Neuronal stem cell (in vitro differentiated cells): ENCODE results near the gene MRPS2.

Experiments used
- DNase-seq: peaks from one replicate; pipeline ENCODE4 v3.0.0-alpha.2; 2013; ENCODE audit warnings: low spot score
- H2AFZ ChIP-seq: one replicate; pipeline ENCODE4 v1.6.1; 2013; ENCODE audit warnings: mild to moderate bottlenecking, low read length, inconsistent platforms
- H2AK5ac ChIP-seq: 2 replicates; pipeline ENCODE4 v1.6.1; 2013; ENCODE audit warnings: low read depth, mild to moderate bottlenecking, inconsistent platforms, low read length, moderate library complexity, mixed read lengths
- H2BK120ac ChIP-seq: 2 replicates; pipeline ENCODE4 v1.6.1; 2013; ENCODE audit warnings: low read depth, mild to moderate bottlenecking, inconsistent platforms, low read length, moderate library complexity, mixed read lengths
- H2BK12ac ChIP-seq: one replicate; pipeline ENCODE4 v1.6.1; 2013; ENCODE audit warnings: low read length, inconsistent platforms
- H2BK15ac ChIP-seq: 2 replicates; pipeline ENCODE4 v1.6.1; 2013; ENCODE audit warnings: mild to moderate bottlenecking, low read length, inconsistent platforms, mixed read lengths
- H2BK5ac ChIP-seq: one replicate; pipeline ENCODE4 v1.6.1; 2013; ENCODE audit warnings: inconsistent platforms, mild to moderate bottlenecking, low read length, moderate library complexity
- H3K14ac ChIP-seq: one replicate; pipeline ENCODE4 v1.6.1; 2013; ENCODE audit warnings: low read length, inconsistent platforms
- H3K18ac ChIP-seq: 2 replicates; pipeline ENCODE4 v1.6.1; 2013; ENCODE audit warnings: low read length, inconsistent platforms
- H3K23ac ChIP-seq: 2 replicates; pipeline ENCODE4 v1.6.1; 2013; ENCODE audit warnings: low read depth, mild to moderate bottlenecking, mixed read lengths, low read length, inconsistent platforms; ENCODE audit not compliant: poor library complexity
- H3K27ac ChIP-seq: replicated peaks from 3 replicates; pipeline ENCODE4 v1.5.1; 2013; ENCODE audit warnings: low read length, inconsistent platforms
- H3K27me3 ChIP-seq, 3 experiments: 2 replicates each; pipeline ENCODE4 v1.6.1; 2013; ENCODE audit warnings: low read length in 3 of 3, mild to moderate bottlenecking in 2 of 3, inconsistent platforms in 1 of 3, low read depth in 1 of 3, mixed read lengths in 1 of 3, moderate library complexity in 1 of 3; ENCODE audit not compliant: control insufficient read depth in 3 of 3, insufficient read depth in 3 of 3
- H3K36me3 ChIP-seq, 2 donors: replicated peaks in 1 of 2; 2 replicates each; pipeline ENCODE4 v1.6.1; 2013; ENCODE audit warnings: low read length in 2 of 2; ENCODE audit not compliant: control insufficient read depth in 2 of 2, insufficient read depth in 2 of 2
- H3K4ac ChIP-seq: 2 replicates; pipeline ENCODE4 v1.6.1; 2013; ENCODE audit warnings: inconsistent platforms, mild to moderate bottlenecking, low read length, moderate library complexity
- H3K4me1 ChIP-seq, 2 donors: 1 replicate in 1 of 2; 2 replicates in 1 of 2; pipeline ENCODE4 v1.6.1; 2013; ENCODE audit warnings: low read length in 2 of 2, low read depth in 1 of 2; ENCODE audit not compliant: control insufficient read depth in 2 of 2, insufficient read depth in 1 of 2
- H3K4me2 ChIP-seq: one replicate; pipeline ENCODE4 v1.6.1; 2013; ENCODE audit warnings: mild to moderate bottlenecking, low read length, inconsistent platforms; ENCODE audit not compliant: insufficient read depth, poor library complexity, severe bottlenecking
- H3K4me3 ChIP-seq, 2 donors: 2 replicates each; pipeline ENCODE4 v1.5.1; 2013; ENCODE audit warnings: low read length in 2 of 2, mild to moderate bottlenecking in 2 of 2, inconsistent platforms in 1 of 2, moderate library complexity in 1 of 2
- H3K79me1 ChIP-seq: one replicate; pipeline ENCODE4 v1.6.1; 2013; ENCODE audit warnings: low read depth, mild to moderate bottlenecking, inconsistent platforms, low read length, moderate library complexity
- H3K9ac ChIP-seq: one replicate; pipeline ENCODE4 v1.6.1; 2013; ENCODE audit warnings: mild to moderate bottlenecking, low read depth, low read length, inconsistent platforms; ENCODE audit not compliant: poor library complexity
- H3K9me3 ChIP-seq, 2 donors: replicated peaks in 1 of 2; 2 replicates each; pipeline versions ENCODE3 to v1.6.1; 2013; ENCODE audit warnings: low read length in 2 of 2, mild to moderate bottlenecking in 2 of 2, inconsistent platforms in 1 of 2, low read depth in 1 of 2, mixed read lengths in 1 of 2, moderate library complexity in 1 of 2; ENCODE audit not compliant: control insufficient read depth in 2 of 2, insufficient read depth in 1 of 2
- H4K8ac ChIP-seq: one replicate; pipeline ENCODE4 v1.6.1; 2013; ENCODE audit warnings: low read depth, mild to moderate bottlenecking, inconsistent platforms, low read length, moderate library complexity
- H4K91ac ChIP-seq: one replicate; pipeline ENCODE4 v1.6.1; 2013; ENCODE audit warnings: low read length, low read depth, mild to moderate bottlenecking, inconsistent platforms; ENCODE audit not compliant: poor library complexity
- WGBS, 2 donors: extraction: QIAGEN DNeasy Blood & Tissue Kit; methylation state at CpG; one replicate each; pipeline ENCODE4 v1.1.7; 2013; ENCODE audit warnings: missing lambda C conversion rate in 2 of 2, mixed read lengths in 1 of 2; ENCODE audit not compliant: insufficient read length in 2 of 2, insufficient replicate concordance in 1 of 2; ENCODE audit errors: extremely low coverage in 2 of 2; 5-methylcytosine and 5-hydroxymethylcytosine counted together

MRPS2 gene

GRCh38 chr9:135473972-135474543 is 26.4 kb upstream of the MRPS2 start:
- H2AFZ ChIP-seq: no peak overlapping the region
- no peak overlapping the region for H3K4ac ChIP-seq
- H2BK15ac ChIP-seq: peak overlapping the region; percentile 96
- H3K4me3 ChIP-seq: no peak overlapping the region
- peak overlapping the region; percentile 88 for H3K18ac ChIP-seq
- peaks cover 23 to 25% of the 10 kb centered on the region in 2 donors for H3K4me1 ChIP-seq
- H3K79me1 ChIP-seq: no peaks in the 10 kb centered on the region
- H2BK12ac ChIP-seq: peak overlapping the region; percentile 87
- no CpG with 5 or more reads among the region's 12 CpGs for whole genome bisulfite sequencing, 2 donors
- H3K9me3 ChIP-seq: no peaks in the 10 kb centered on the region
- H3K23ac ChIP-seq: peak overlapping the region; percentile 75
- no peak overlapping the region for H3K27ac ChIP-seq
- H4K91ac ChIP-seq: peak overlapping the region; percentile 9
- peak overlapping the region; percentile 99 for H2AK5ac ChIP-seq
- H3K14ac ChIP-seq: peak overlapping the region; percentile 61
- H3K9ac ChIP-seq: no peak overlapping the region
- no peaks in the 10 kb centered on the region for H3K27me3 ChIP-seq
- no peak overlapping the region for H3K4me2 ChIP-seq
- no peak for DNase-seq
- no peaks in the 10 kb centered on the region for H3K36me3 ChIP-seq
- peak overlapping the region; percentile 72 for H2BK5ac ChIP-seq
- no peak overlapping the region for H4K8ac ChIP-seq
- no peak overlapping the region for H2BK120ac ChIP-seq

- Histone ChIP-seq H3K18ac (no peak overlapping the region), H3K36me3 (no peaks in the 10 kb centered on the region), H3K4me2 (no peak overlapping the region), H3K4me1 (peaks cover 23 to 25% of the 10 kb centered on the region in 2 donors), H2BK5ac (no peak overlapping the region), H2BK120ac (no peak overlapping the region), H3K79me1 (no peaks in the 10 kb centered on the region), H3K9me3 (no peaks in the 10 kb centered on the region), H3K23ac (no peak overlapping the region), H2BK15ac (no peak overlapping the region), H2BK12ac (no peak overlapping the region), H3K14ac (no peak overlapping the region), H4K8ac (no peak overlapping the region), H3K4me3 (no peak overlapping the region), H3K27me3 (no peaks in the 10 kb centered on the region), H3K9ac (no peak overlapping the region), H2AK5ac (no peak overlapping the region), H2AFZ (no peak overlapping the region), H3K4ac (no peak overlapping the region), H3K27ac (no peak overlapping the region), H4K91ac (no peak overlapping the region)
- WGBS, 2 donors: no CpG with 5 or more reads among the region's 12 CpGs
- DNase-seq: no peak
Measured at GRCh38 chr9:135474915-135475314, 25.6 kb upstream of the MRPS2 start.

DNA sequence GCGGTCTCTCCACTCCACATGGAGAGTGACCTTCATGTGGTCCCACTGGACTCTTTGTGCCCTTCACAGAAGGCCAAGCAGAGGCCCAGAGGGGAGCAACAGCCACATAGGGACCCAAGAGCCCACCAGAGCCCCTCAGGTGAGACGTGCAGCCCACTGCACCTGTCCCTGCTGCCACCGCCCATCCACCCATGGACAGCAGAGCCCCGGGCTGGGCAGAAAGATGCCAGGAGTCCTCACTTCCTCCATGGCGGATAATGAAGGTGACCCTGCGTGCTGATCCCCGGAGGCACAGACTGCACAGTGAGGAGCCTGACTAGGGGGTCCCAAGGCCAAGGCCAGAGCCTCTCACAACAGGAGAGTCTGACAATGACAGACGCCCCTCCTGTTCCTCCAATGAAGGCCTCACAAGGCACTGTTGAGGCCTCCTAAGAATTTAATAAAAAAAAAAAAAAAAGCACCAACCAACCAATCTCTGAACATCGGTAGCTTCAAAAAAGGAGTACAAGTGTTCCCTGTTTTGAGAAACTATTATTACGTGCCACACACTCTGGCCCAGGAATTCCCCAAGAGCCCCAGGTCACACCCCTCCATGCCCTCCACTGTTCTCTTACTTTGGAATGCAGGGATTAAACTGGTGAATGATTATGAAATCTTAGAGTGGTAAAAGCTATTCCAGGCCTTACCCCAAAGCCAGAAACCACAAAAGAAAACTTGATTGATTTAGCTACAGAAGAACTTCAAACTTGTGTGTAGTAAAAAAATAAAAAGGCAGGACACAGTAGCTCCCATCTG is 23.7 kb upstream of the MRPS2 start:
- Histone ChIP-seq H2BK120ac (no peak overlapping the region), H4K8ac (no peak overlapping the region), H4K91ac (no peak overlapping the region), H3K9ac (no peak overlapping the region), H2BK12ac (no peak overlapping the region), H3K4me3 (no peak overlapping the region), H3K36me3 (no peaks in the 10 kb centered on the region), H3K14ac (no peak overlapping the region), H3K79me1 (peaks cover 8% of the 10 kb centered on the region), H3K27me3 (no peaks in the 10 kb centered on the region), H2BK5ac (no peak overlapping the region), H3K4ac (no peak overlapping the region), H2BK15ac (no peak overlapping the region), H3K27ac (no peak overlapping the region), H2AK5ac (peak overlapping the region; percentile 76), H2AFZ (no peak overlapping the region), H3K9me3 (no peaks in the 10 kb centered on the region), H3K4me2 (no peak overlapping the region), H3K23ac (no peak overlapping the region), H3K4me1 (peaks cover 16 to 24% of the 10 kb centered on the region in 2 donors), H3K18ac (peak overlapping the region; percentile 31)
- DNase-seq: no peak
- WGBS, 2 donors: no CpG with 5 or more reads among the region's 10 CpGs

GRCh38 chr9:135478191-135478590 is 22.3 kb upstream of the MRPS2 start:
- Histone ChIP-seq H2AK5ac (no peak overlapping the region), H2BK12ac (no peak overlapping the region), H3K36me3 (peaks cover 3 to 8% of the 10 kb centered on the region in 2 donors), H3K27ac (no peak overlapping the region), H3K9me3 (peaks cover 0 to under 1% of the 10 kb centered on the region in 2 donors), H3K23ac (no peak overlapping the region), H2BK15ac (no peak overlapping the region), H2BK5ac (no peak overlapping the region), H3K14ac (no peak overlapping the region), H3K18ac (no peak overlapping the region), H3K79me1 (peaks cover 10% of the 10 kb centered on the region), H2AFZ (no peak overlapping the region), H2BK120ac (no peak overlapping the region), H3K4me3 (no peak overlapping the region), H3K9ac (no peak overlapping the region), H3K4me1 (peaks cover 6 to 11% of the 10 kb centered on the region in 2 donors), H3K4ac (no peak overlapping the region), H4K8ac (no peak overlapping the region), H3K27me3 (no peaks in the 10 kb centered on the region), H4K91ac (no peak overlapping the region), H3K4me2 (no peak overlapping the region)
- no CpG with 5 or more reads among the region's 10 CpGs for WGBS, 2 donors
- DNase-seq: no peak
